GM18499 (cell line): ENCODE measurements around the gene PARP3.

Experiments
- ATAC-seq: cut with Tn5 transposase; IDR thresholded peaks from one replicate; pipeline ENCODE4 v1.9.1; 2021; ENCODE audit warnings: moderate number of reproducible peaks; ENCODE audit not compliant: insufficient read depth, unreplicated experiment

Gene PARP3

DNA sequence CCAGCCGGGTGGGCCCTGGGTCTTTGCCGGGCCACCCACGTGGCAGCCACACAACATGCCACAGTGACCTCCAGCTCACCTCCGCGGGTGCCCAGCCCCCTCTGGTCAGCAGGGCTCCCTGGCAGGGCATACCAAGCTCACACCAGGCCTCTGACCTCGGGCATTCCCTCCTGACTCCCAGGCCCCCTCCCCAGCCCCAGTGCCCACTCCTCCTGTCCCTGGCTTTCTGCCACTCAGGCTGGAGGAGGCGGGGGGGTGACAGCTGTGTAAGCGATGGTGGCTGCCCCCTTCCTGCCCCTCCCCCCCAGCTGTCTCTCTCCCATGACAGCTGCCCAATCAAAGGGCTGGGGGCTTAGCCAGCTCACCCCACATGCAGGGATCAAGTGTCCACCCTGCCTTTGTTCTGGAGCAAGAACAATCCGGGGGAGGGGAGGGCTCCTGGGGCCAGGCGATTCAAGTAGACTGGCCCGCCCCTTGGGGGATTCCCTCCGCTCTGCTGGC, 21.8 kb downstream of the PARP3 start:
- ATAC-seq = no peak

DNA sequence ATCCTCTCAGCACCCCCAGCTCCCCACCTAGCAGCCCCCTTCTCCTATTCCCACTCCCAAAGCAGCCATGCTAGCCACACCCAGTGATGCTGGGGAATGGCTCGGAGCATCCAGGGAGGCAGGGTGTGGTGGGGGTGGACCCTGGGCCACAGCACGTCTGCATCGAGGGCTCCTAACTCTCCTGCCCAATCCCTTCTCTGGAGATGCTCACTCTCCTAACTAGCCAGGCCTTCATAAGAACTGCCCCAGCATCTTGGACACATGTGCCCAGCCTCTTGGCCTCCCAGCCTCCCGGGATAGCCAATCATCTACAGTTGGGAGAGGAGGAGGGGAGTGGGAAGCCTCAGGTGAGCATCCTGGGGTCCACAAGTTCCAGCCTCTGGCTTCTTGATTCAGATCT, 22.4 kb downstream of the PARP3 start:
- ATAC-seq = no peak

GRCh38 chr3:51966016-51966415, 23.9 kb downstream of the PARP3 start:
- no peak for ATAC-seq

DNA sequence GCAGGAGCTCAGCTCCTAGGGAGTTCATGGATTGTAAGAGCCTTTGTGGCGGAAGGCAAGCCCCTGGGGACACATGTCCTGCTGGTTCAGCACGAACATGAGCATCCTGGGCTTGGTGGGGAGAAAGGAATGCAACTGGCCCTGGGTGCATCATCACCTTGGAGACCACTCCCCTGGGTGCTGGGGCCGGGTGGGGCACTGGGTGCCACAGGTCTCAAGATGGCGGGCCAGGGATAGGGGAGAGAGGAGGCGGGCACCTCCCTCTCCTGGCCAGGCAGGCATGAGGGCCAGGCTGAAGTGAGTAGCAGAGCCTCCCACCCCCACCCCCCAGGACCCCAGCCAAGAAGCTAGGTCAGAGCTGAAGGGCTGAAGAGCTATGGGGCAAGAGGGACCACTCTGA, 24.3 kb downstream of the PARP3 start:
- no peak for ATAC-seq

DNA sequence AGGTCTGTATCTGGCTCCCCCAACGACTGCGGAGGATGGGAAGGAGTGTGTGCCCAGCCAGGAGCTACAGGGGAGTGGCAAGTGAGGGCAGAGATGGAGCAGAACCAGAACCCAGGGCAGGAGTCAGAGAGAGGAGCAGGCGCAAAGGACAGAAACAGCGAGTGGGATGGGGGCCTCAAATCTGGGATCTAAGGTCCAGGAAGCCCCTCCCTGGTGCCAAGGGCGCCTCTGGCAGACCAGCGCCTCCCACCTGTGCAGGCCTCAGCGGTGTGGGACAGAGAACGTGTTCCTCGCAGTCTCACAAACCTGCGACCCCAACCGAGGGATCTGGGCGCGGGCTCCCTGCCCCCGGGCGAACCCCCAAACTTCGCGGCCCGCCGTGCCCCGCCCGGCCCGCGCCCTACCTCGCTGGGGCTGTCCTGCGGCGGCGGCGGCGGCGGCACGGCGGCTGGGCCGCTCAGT, 24.8 kb downstream of the PARP3 start:
- ATAC-seq = no peak

DNA sequence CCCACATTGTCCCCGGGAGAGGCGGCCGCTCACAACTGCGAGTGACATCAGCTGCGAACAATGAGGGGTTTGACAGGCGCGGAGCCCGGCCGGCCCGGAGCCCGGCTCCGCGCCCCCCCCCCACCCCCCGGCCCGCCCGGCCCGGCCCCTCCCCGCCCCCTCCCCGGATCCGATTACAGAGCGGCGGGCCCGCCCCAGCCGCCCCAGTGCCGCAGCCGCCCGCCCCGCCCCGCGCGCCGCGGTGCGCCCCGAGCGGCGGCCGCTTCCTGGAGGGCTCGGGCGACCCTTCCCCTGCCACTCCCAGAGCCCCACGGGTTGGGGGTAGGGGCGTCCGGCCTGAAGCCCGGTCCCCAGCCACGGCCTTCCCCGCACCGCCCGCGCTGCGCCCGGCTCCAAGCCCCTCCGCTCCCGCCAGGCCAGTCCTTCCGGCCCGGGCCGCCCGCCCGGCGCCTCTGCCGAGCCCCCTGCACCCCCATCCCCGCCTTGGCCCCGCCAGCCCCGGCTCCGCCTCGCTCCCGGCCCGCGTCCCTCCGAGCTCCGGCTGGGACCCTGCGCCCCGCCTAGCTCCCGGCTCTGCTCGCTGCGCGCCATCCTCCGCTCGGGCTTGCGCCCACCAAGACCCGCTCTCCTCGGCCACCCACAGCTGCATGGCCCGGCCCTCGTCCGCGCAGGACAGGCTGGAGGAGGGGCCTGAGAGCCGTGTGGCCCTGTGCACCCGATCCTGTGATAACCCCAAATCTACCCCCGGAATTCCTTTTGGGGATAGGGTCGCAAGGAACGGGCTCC, 25.4 kb downstream of the PARP3 start, which contains the start of gene PCBP4:
Gene PCBP4 (minus strand): TSS at position 71 of the 786 bp plus-strand sequence. CDS start 6,214 bp downstream, outside the sequence.
- ATAC-seq = no peak

DNA sequence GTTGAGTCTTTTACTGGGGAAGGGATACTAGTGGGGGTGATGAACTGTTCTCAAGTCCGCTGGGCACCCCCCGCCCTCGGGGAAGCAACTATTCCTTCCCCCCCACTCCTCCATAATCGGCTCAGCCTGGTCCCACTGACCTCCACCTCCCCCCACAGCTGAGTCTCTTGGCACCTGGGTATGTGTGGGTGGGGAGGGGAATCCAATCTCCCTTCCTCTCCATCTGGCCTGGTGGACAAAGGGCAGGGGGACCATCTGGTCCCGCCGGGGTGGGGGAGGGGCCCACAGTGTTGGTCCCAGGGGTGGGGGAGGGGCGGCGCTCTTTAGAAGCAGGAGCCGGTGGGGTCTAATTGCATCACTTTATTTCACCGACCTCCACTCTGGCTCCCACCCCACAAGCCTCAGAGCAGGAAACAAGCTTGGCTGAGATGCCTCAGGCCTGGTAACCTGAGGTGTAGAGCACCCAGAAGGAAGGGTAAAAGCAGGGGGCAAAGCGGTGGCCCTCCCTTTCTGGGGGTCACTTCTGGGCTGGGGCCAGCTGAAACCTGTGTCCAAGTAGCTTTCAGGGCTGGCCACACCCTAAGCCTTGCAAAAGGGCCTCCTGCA, 26.1 kb downstream of the PARP3 start:
- no peak for ATAC-seq

DNA sequence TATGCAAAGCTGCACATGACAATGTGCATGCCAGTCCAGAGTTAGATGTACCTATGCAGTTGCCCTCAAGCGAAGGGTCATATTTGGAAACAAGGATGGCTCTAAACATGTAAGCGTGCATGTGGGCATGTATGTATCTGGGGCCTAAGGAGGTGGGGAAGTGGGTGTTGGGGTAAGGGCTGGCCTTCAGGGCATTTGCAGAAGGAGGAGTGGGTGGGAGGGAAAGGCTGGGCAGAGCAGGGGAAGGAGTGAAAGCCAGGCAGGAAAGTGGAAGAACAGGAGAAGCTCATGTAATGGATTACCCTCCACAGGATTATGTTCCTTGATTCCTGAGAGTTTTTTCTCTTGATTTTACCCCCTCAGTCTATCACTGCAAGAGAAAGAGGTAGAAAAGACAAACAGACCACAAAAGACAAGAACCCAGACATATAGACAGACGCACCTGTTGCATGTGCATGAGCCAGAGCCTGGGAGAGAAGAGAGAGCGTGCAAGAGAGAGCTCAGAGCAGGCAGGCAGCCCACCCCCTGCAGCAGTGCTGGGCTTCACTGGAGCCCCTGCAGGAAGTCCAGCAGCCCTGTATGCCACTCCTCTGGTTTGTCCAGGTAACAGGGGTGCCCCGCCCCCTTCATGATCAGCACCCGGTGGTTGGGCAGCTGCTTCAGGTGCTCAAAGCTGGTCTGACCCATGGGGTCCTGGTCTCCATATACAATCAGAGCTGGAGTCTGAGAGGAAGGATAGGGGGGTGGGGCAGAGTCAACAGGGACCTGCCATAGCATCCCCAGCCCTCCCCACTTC, 26.9 kb downstream of the PARP3 start:
- no peak for ATAC-seq

DNA sequence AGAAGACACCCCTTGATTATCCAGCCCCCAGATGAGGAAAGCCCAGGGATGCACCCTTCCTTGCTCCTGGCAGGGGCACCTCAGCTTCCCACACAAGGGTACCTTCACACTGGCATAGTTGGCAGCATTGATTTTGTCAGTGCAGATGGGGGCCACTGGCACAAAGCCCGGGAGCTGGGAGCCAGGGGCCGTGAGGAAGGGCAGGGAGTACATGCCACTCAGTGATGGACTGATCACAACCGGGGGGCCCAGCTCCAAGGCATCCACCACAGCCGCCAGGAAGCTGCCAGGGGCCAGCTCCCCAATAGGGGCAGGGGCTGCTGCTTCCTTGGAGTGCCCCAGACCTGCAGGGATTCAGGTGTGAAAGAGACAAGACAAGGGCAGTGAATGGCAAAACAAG, 27.7 kb downstream of the PARP3 start:
- no peak for ATAC-seq

- ATAC-seq = no peak
Measured at GRCh38 chr3:51970606-51971300, 28.6 kb downstream of the PARP3 start.

DNA sequence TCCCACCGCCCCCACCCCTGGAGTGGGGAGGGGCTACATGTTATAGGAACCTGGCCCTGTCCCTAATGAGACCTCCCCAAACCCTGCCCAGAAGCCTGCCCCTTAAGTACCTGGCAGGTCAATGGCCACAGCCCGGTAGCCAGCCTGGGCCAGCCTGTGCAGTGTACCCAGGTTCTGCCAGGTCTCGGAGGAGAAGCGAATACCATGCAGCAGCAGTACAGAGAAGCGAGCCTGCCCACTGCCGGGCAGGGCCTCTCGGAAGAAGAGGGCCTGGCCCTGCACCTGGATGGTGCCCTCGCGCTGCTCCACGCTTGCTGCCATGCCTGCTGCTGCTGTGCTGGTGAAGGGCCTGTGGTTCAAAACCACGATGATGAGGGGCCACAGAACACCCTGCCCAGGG, 29.2 kb downstream of the PARP3 start:
- ATAC-seq = no peak

GRCh38 chr3:51974277-51974962, 32.3 kb downstream of the PARP3 start:
- ATAC-seq = no peak

DNA sequence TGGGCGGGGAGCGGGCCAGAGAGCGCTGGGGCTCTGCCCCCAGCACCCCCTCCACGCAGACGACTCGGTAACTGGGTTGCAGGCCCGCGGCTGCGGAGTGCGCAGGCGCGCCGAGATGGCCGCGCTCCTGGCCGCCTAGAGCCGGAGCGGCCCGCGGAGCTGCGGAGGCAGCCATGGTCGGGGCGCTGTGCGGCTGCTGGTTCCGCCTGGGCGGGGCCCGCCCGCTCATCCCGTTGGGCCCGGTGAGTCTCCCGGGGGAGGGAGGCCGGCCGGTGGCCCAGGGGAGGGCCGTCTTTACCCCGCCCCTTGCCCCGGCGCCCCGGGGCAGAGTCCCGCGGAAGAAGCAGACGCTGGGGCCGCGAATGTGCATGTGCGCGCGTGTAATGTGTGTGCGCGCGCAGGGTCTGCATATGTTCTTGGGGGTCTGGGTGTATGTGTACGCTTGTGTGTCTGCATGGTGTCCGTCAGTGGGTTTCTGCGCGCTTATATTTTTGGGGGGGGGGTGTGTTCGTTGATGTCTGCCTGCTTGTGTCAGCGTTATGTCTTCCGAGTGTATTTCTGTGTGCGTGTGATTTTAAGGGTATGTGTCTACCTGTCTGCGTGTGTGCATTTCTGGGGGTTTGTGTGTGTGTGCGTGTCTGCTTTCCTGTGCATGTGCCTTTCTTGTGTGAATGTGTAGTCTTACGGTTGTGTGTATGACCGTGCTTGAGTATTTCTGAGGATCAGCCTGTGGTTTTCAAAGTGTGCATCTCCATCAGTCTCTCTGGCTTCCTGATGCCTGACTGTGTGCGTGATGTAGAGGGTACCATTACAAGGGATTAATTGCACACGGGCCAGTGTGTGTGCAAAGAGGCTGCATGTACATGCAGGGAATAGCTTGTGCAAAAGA, 33.0 kb downstream of the PARP3 start, which contains the start of gene ABHD14A:
Gene ABHD14A (plus strand): TSS at position 102 of the 889 bp plus-strand sequence. CDS start 72 bp downstream, at position 174.
- ATAC-seq = no peak

- no peak for ATAC-seq
Measured at GRCh38 chr3:51975852-51976549, 33.8 kb downstream of the PARP3 start.

GRCh38 chr3:51977446-51978142, 35.4 kb downstream of the PARP3 start:
- no peak for ATAC-seq

DNA sequence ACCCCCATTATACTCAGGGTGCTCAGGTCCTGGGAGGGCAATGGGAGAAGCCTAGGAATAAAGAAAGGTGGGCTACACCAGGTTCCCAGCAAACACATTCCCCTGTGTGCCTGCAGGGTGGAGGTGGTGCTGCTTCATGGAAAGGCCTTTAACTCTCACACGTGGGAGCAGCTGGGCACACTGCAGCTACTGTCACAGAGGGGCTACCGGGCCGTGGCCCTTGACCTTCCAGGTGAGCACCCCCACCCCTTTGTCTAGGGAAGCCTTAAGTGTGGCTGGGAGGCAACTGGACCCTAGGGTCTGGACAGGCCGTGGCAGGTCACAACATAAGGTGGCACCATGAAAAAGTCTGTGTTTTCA, 36.0 kb downstream of the PARP3 start:
- ATAC-seq = no peak

GRCh38 chr3:51980253-51980652, 38.1 kb downstream of the PARP3 start:
- ATAC-seq = no peak
